DOHH2 (cell line): ENCODE data around the gene TMEM54.

Experiments
- CTCF ChIP-seq: fragments of 200-600 bp; sonication (generic); IDR thresholded peaks from one replicate; pipeline ENCODE4 v1.5.1; 2014; ENCODE audit warnings: antibody characterized with exemption, mild to moderate bottlenecking, low read depth, low read length; ENCODE audit not compliant: poor library complexity, severe bottlenecking
- EZH2phosphoT487 ChIP-seq: fragments of 200-600 bp; sonication (generic); IDR thresholded peaks from 2 replicates; pipeline ENCODE4 v1.6.1; 2017; ENCODE audit warnings: borderline replicate concordance, mild to moderate bottlenecking, antibody characterized with exemption, low read length, moderate library complexity, mixed read lengths

GRCh38 chr1:32884726-32885125 lies 16.5 kb downstream of the TMEM54 start:
- TF ChIP-seq CTCF (no peak), EZH2phosphoT487 (no peak)
